ENCODE data around the gene EXOC6. TPM values are rescaled to one million over a fixed set of nuclear protein-coding genes. Genes with fewer than 3 reads are reported as not detected.

The EXOC6 gene
- total RNA-seq, 1 donor from 2014 or later, result 228 TPM

DNA sequence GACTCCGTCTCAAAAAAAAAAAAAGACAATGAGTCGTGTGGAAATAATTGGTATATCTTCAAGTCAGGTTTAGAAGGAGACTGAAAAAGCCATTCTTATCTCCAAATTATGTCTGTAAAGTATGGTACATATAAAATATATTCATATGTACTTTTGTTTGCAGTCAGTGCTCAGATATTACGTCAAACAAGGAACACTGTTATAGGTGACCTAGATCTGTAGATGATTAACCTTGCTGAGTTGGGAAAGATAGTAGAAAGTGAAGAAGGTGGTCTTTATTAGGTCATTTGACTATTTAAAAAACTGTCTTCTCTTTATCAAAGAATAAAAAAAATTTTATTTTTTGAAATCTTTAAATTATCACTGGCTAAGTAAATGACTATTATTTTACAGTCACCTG is 167.4 kb downstream of the EXOC6 start:
- no peak for DNase-seq (ENCODE audit: low read depth, low spot score)

GRCh38 chr10:93023013-93023650 is 174.8 kb downstream of the EXOC6 start:
- DNase-seq (ENCODE audit: low read depth, low spot score), result no peak

DNA sequence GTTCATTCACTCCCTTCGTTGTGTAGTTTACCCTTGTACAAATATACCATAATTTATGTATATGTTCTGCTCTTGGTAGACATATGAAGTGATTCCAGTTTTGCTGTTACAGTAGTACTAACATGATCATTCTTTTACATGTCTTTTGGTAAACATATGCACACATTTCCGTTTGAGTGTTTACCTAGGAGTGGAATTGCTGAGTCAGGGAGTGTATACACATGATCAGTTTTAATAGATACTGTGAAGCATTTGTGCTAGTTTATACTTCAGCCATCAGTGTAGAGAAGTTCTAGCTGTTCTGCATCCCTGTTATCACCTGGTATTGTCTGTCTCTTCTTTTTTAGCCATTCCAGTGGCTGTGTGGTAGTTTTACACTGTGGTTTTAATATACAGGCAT is 177.8 kb downstream of the EXOC6 start:
- DNase-seq (ENCODE audit: low read depth, low spot score), result no peak

- no peak for DNase-seq (ENCODE audit: low read depth, low spot score)
These were observed 179.2 kb downstream of the EXOC6 start for GRCh38 chr10:93027508-93027907.

- no peak for DNase-seq (ENCODE audit: low read depth, low spot score)
These were observed 180.6 kb downstream of the EXOC6 start for GRCh38 chr10:93028883-93029282.

- DNase-seq (ENCODE audit: low read depth, low spot score), result no peak
These were observed 182.1 kb downstream of the EXOC6 start for GRCh38 chr10:93030409-93030808.

DNA sequence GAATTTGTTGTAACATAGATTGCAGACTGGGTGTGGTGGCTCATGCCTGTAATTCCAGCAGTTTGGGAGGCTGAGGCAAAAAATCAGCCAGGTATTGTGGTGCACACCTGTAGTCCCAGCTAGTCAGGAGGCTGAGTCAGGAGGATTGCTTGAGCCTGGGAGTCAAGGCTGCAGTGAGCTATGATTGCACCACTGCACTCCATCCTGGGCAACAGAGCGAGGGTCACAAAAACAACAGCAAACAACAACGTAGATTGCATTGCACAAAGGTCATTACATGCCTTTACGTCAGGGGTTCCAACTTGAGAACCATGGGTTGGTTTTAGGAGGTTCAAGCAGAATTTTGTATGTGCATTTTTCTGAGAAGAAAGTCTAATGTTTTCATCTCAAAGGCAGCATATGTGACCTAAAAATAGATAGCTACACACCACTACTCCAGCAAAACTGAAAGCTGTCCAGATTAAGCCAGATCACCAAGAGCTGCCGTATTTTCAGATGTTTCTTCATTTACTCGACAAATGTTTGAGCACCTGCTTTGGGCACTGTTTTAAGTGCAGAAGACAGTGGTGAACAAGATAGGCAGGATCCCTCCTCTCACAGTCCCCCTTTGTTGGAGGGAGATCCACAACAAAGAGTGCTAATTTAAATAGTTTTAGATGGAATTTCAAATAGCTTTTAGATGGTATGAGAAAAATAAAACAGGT is 183.9 kb downstream of the EXOC6 start:
- DNase-seq (ENCODE audit: low read depth, low spot score), result no peak

GRCh38 chr10:93032809-93033137 is 184.5 kb downstream of the EXOC6 start:
- DNase-seq (ENCODE audit: low read depth, low spot score), result no peak

GRCh38 chr10:93034426-93034825 is 186.1 kb downstream of the EXOC6 start:
- no peak for DNase-seq (ENCODE audit: low read depth, low spot score)

- no peak for DNase-seq (ENCODE audit: low read depth, low spot score)
These were observed 190.8 kb downstream of the EXOC6 start for GRCh38 chr10:93039110-93039509.

DNA sequence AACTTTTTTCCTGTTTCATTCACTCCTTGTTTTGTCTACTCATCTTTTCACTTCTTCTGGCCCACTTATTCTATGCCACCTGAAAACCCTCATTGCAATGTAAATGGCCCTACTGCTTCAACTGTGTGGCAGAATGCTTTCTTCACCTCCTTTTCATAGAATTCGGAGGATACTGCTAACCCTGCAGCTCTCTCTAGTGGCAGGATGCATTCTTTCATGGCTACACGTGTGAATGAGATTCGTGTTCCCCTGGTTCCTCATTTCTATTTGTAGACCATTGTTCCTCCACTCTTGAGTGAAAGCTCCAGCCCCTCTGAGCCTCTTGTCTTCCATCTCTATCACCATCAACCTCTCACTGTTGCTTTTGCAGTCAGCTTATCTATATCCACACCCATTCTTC is 191.4 kb downstream of the EXOC6 start:
- DNase-seq (ENCODE audit: low read depth, low spot score), result no peak

- DNase-seq (ENCODE audit: low read depth, low spot score), result no peak
These were observed 206.2 kb downstream of the EXOC6 start for GRCh38 chr10:93054486-93054885.

DNA sequence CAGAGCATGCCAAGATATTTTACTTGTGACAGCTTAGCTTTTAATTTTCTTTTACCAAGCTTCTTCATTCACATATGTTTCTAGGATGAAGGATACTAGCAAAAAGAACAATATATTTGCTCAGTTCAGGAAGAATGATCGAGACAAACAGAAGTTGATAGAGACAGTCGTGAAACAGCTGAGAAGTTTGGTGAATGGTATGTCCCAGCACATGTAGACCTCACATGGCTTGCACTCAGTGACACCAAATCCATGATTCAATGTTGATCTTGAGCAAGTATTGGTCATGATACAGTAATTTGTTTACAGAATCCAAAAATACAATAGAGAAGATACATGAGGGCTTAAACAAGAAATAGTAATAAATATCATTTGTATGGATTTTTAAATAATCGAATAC is 209.8 kb downstream of the EXOC6 start:
- DNase-seq (ENCODE audit: low read depth, low spot score), result no peak

DNA sequence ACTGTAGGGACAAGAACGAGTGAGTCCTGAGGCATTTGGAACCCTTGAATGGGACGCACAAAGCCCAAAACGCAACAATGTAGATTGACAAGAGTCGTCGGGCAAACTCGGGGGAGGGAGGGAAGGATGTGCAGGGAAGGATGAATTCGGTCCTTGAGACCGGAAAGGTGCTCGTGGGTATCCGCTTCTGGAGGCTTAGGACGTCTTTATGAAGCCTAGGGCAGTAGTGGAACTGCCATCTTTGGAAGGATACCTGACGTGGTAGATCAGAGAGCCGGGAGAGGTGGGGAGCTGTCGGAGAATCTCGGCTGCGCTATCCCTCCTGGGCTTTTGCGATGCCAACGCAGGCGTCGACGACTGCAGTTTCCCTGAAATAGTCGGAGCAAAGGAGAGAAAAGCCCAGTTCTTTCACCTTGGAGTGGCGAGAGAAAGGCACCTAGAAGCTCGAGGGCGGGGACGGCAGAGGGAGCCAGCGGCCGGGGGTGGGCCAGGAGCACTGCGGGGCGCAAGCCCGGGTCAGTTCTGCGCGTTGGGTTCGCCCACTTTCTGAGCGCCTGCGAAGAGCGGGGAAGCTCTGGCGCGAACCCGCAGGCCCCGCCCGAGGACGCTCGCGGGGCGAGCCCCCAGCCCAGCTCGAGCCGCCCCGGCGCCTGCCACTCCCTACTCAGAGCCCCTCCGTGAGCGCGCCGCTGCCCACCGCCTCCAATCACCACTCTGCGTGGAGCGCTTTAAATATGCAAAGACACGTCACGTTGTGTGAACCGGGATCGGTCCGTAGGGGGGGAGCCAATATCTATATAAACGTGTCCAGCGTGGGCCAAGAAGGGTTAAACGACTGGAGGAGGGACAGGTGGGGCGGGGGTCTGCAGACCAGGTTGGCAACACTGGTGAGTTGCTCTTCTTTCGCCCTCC is 211.9 kb downstream of the EXOC6 start, which contains the start of gene CYP26C1:
Gene CYP26C1 (plus strand): TSS at position 824 of the 912 bp plus-strand sequence. CDS start 466 bp downstream, outside the sequence.
- no peak for DNase-seq (ENCODE audit: low read depth, low spot score)

- DNase-seq (ENCODE audit: low read depth, low spot score), result no peak
These were observed 212.7 kb downstream of the EXOC6 start for GRCh38 chr10:93060887-93061593.

DNA sequence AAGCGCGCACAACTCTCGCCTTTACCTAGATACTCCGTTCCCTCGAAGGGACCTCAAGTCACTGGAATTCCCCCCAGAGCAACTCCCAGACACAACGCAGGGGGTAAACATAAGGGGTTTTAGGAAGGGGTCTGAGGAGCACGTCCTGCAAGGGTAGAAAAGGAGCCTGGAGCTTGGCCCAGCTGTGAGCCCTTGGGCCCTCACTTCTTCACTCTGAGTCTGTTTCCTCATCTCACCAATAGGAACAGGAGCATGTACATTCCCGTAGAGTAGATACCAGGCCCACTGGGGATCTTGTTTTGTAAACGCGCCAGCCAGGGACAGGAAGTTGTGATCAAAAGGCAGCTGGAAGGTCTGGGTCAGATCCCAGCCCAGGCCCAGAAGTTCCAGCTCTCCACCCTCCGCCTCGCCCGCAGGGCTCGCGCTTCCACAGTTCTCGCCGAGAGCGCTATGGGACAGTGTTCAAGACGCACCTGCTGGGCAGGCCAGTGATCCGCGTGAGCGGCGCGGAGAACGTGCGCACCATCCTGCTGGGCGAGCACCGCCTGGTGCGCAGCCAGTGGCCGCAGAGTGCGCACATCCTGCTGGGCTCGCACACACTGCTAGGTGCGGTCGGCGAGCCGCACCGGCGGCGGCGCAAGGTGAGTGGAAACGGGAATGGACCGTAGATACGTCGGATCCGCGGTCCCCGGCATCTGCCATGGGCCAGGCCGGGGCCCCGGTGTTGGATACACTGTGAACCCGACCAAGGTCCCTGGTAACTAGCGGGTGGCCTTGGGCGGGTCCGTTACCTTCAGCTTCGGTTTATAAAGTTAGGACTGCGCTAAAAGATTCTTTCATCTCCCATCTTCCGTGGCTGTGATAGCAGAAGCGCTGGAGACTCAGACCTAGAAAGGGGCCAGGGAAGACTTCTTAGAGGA is 213.5 kb downstream of the EXOC6 start:
- DNase-seq (ENCODE audit: low read depth, low spot score), result no peak

DNA sequence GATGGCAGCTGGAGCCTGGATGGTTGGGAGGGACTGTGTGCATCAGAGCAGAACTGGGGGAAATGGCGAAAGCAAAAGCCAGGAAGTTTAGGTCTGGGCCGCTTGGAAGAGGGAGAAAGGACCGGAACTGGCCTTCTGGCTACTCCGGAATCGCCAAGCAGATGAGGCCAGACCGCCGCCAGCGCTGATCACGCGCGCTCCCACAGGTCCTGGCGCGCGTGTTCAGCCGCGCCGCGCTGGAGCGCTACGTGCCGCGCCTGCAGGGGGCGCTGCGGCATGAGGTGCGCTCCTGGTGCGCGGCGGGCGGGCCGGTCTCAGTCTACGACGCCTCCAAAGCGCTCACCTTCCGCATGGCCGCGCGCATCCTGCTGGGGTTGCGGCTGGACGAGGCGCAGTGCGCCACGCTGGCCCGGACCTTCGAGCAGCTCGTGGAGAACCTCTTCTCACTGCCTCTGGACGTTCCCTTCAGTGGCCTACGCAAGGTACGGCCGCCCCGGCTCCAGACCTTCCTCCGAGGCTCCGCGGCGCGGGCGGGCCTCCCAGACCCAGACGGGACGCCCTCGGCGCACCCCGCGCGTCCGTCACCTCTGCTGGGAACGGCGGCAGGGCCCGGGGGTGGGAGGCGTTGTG is 214.3 kb downstream of the EXOC6 start:
- DNase-seq (ENCODE audit: low read depth, low spot score), result peak; percentile 48

DNA sequence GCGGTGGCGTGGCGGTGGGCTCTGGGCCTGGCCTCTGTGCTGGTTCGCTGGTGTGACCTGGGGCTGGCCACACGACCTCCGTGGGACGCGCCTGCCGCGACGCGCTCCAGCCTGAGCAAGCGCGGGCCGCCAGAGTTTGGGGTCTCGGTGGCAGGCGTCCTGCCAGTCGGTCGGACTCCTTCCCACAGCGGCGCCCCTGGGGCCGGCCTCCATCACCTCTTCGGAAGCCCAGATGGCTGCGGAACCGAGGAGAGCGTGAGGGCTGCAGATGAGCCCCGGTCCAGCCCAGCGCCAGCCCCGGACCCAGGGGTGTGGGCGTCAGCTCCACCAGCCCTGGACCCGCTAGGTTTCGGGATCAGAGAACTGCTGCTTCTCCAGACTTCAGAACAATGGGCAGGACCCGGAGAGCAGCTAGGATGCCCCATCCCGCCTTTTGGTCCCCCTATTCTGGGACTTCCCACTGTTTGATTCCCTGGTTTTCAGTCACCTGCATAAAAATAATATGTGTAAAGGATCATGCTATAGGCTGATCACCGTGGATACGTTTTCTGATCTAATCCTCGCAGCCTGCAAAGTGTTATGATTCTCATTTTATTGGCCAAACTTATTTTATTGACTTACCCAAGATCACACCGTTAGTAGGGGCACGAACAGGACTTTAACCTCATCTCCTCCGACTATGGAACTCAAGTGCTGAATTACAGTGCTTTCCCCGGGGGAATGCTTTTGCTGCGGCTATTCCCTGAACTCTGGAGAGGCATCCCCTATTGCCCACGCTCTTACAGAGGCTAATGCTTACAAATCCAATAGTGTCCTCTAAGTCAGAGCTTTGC is 215.0 kb downstream of the EXOC6 start:
- DNase-seq (ENCODE audit: low read depth, low spot score), result no peak
